Esophagus squamous epithelium (tissue), 5 donors: ENCODE results near the gene ANKRD28. TPM values are rescaled to one million over a fixed set of nuclear protein-coding genes. Genes with fewer than 3 reads are reported as not detected.

Experiments used
- DNase-seq: peaks from one replicate; lab custom pipeline; 2025; lab: John Stamatoyannopoulos, UW
- H3K27ac ChIP-seq, 4 donors: fragments of 200-600 bp; sonication (generic); one replicate each; pipeline ENCODE4 v1.5.1; 2016 to 2019; ENCODE audit warnings: mild to moderate bottlenecking in 1 of 4
- H3K27me3 ChIP-seq, 4 donors: fragments of 200-600 bp; sonication (generic); 1 replicate in 3 of 4; 2 replicates in 1 of 4; pipeline versions ENCODE4 v1.5.1 to v1.6.0; 2017 to 2021; ENCODE audit warnings: antibody characterized with exemption in 1 of 4
- H3K36me3 ChIP-seq, 3 donors: fragments of 200-600 bp; sonication (generic); one replicate each; pipeline ENCODE4 v1.5.1; 2016 to 2019
- H3K4me1 ChIP-seq, 3 donors: fragments of 200-600 bp; sonication (generic); one replicate each; pipeline ENCODE4 v1.5.1; 2017 to 2019
- H3K4me3 ChIP-seq, 4 donors: fragments of 200-600 bp; sonication (generic); 1 replicate in 3 of 4; 2 replicates in 1 of 4; pipeline ENCODE4 v1.5.1; 2016 to 2019; ENCODE audit warnings: mild to moderate bottlenecking in 2 of 4, moderate library complexity in 1 of 4
- H3K9me3 ChIP-seq, 3 donors: fragments of 200-600 bp; sonication (generic); one replicate each; pipeline ENCODE4 v1.5.1; 2016 to 2019
- CTCF ChIP-seq, 6 experiments: fragments of 450-650 bp in 4 of 6; fragments of 200-600 bp in 2 of 6; sonication (generic) in 2 of 6; IDR thresholded peaks; one replicate each; pipeline ENCODE4 v1.5.1; 2016 to 2019; ENCODE audit warnings: antibody characterized with exemption in 6 of 6, mild to moderate bottlenecking in 4 of 6, moderate library complexity in 4 of 6
- POLR2A ChIP-seq, 4 donors: fragments of 450-650 bp; IDR thresholded peaks; one replicate each; pipeline ENCODE4 v1.6.1; 2017; ENCODE audit warnings: antibody characterized with exemption in 4 of 4, mild to moderate bottlenecking in 4 of 4, moderate library complexity in 3 of 4
- WGBS, 2 donors: methylation state at CpG; one replicate each; pipeline ENCODE4 v1.1.5; 2018; 5-methylcytosine and 5-hydroxymethylcytosine counted together
- intact Hi-C: fragments of 100-400 bp; cut with DNase I; formaldehyde crosslinking; loops from one replicate; pipeline ENCODE4 v1.15.0; 2022
- total RNA-seq, 4 donors: library from RNA; depleted of rRNA; stranded (reverse); fragments of >200 nt; gene quantifications; one replicate each; pipeline ENCODE4 v1.1.0, GENCODE V29; 2016
- donor health status: DM: yes; HTN: yes; CAD: no.

The ANKRD28 gene
- total RNA-seq, 4 donors from 2014 or later = 20.8 to 49.6 (median 31.8) TPM

DNA sequence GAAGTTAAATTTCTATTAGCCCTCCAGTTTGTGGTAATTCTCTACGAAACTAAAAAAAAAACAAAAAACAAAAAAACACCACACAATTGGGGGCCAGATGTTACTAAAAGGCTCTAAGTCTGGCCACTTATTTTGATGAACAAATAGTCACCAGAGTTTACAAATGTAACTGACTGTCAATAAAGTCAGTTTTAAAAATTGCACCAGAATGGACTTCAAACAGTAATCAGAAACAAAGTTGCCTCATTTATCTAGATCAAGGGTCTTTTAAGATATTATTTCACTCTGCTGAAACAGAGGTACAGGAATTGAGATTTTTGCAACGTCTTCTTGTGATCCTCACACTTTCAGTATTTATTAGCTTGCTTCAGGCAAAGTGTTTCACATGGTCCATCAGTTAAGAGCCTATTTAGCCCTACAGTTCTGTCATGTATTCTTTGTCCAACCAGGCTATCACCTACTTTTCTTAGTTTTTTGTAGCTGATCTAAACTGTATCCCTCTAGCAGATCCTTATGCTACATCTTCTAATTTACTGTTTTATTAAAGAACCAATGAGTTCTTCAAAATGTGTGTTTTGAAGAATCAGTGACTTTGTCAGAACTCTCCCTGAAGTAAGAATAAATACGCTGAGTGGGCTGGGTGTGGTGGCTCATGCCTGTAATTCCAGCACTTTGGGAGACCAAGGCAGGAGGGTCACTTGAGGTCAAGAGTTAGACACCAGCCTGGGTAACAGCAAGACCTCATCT is 74.7 kb downstream of the ANKRD28 start:
- no peaks in the 10 kb centered on the region for H3K9me3 ChIP-seq
- H3K27me3 ChIP-seq = no peaks in the 10 kb centered on the region
- no peak overlapping the region for H3K4me3 ChIP-seq
- 54 to 63% methylated on average over 3 of the region's 3 CpGs for WGBS, 2 donors
- intact Hi-C loops = no loop called here
- H3K27ac ChIP-seq = no peak overlapping the region
- no peak for TF ChIP-seq POLR2A (IDR thresholded peaks at IDR 0.05)
- no peak for TF ChIP-seq CTCF (IDR thresholded peaks at IDR 0.05)
- peaks cover 0 to 65% (median 8%) of the 10 kb centered on the region in 3 donors for H3K36me3 ChIP-seq
- peaks cover 0 to 13% (median 0%) of the 10 kb centered on the region in 3 donors for H3K4me1 ChIP-seq
- no peak for DNase-seq

DNA sequence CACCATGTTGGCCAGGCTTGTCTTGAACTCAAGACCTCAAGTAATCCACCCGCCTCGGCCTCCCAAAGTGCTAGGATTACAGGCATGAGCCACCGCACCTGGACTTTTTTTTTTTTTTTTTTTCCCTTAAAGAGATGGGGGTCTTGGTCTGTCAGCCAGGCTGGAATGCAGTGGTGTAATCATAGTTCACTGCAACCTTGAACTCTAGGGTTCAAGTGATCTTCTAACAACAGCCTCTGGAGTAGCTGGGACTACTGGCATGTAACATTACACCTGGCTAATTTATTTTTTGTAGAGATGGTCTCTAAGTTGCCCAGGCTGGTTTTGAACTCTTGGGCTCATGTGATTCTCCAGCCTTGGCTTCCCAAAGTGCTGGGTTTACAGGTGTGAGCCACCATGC is 81.6 kb downstream of the ANKRD28 start:
- peaks cover 0 to 49% (median 3%) of the 10 kb centered on the region in 3 donors for H3K36me3 ChIP-seq
- no peaks in the 10 kb centered on the region for H3K4me1 ChIP-seq
- TF ChIP-seq CTCF (IDR thresholded peaks at IDR 0.05) = no peak
- no peak for TF ChIP-seq POLR2A (IDR thresholded peaks at IDR 0.05)
- WGBS, 2 donors = 100% methylated on average over 3 of the region's 3 CpGs
- H3K27me3 ChIP-seq = no peaks in the 10 kb centered on the region
- no peaks in the 10 kb centered on the region for H3K9me3 ChIP-seq
- DNase-seq = no peak
- no peak overlapping the region for H3K27ac ChIP-seq
- no peak overlapping the region for H3K4me3 ChIP-seq
- intact Hi-C loops = no loop called here

DNA sequence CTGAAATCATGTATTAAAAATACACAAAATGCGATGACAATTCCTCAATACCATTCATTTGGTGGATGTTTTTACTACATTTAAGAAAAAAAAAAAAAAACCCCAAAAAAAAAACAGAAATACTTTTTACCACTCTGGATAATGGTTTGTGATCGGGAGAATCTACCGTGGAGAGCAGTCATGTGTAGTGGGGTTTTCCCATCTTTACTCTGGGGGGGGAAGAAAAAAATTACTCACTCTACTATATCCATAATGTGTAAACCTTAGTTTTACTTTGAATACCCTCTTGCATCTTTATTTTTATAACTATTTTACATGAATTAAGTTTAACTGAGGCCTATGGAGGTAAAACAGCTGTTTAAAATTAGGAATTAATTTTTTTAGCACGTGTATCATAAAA is 83.3 kb downstream of the ANKRD28 start:
- H3K36me3 ChIP-seq = peaks cover 0 to 49% (median 0%) of the 10 kb centered on the region in 3 donors
- no peak overlapping the region for H3K4me3 ChIP-seq
- no peak overlapping the region for H3K27ac ChIP-seq
- H3K9me3 ChIP-seq = no peaks in the 10 kb centered on the region
- H3K27me3 ChIP-seq = no peaks in the 10 kb centered on the region
- TF ChIP-seq CTCF (IDR thresholded peaks at IDR 0.05) = no peak
- TF ChIP-seq POLR2A (IDR thresholded peaks at IDR 0.05) = no peak
- H3K4me1 ChIP-seq = no peaks in the 10 kb centered on the region
- no peak for DNase-seq
- intact Hi-C loops = no loop called here
- 68 to 87% methylated on average over 4 of the region's 4 CpGs for WGBS, 2 donors

DNA sequence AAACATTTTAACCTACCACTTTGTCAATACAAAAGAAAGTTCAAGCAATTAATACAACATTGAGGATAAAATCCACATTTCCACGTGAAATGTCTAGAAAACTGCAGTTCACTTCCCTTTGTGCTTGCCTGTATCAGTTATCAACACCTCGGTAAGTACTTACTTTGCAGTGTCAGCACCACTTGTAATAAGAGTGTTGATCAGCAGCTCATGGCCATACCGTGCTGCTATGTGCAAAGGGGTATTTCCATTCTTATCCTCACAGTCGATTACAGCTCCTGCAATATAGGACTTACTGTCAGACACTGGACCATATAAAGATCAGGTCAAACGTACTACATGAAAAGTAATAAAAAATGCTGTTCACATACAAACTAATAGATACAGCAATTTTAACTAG is 84.4 kb downstream of the ANKRD28 start:
- H3K9me3 ChIP-seq = no peaks in the 10 kb centered on the region
- TF ChIP-seq CTCF (IDR thresholded peaks at IDR 0.05) (no peak), POLR2A (IDR thresholded peaks at IDR 0.05) (no peak)
- no peaks in the 10 kb centered on the region for H3K27me3 ChIP-seq
- DNase-seq = no peak
- WGBS, 2 donors = 65 to 89% methylated on average over 5 of the region's 5 CpGs
- H3K4me1 ChIP-seq = no peaks in the 10 kb centered on the region
- no peak overlapping the region for H3K27ac ChIP-seq
- intact Hi-C loops = no loop called here
- no peak overlapping the region for H3K4me3 ChIP-seq
- peaks cover 0 to 54% (median 0%) of the 10 kb centered on the region in 3 donors for H3K36me3 ChIP-seq

DNA sequence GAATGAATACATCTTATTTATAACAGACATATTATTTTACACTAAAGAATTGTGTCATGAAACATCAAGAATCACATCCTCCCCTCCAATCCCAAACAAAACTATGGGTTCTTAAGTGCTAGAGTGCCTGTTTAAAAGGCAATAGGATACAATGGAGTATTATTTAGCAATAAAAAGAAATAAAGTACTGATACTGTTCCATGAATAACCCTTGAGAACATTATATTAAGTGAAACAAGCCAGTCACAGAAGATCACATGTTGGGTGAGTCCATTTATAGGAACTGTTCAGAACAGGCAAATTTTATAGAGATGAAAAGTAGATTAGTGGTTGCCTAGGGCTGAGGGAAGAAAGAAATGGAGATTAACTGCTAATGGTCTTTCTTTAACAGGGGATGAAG is 86.5 kb downstream of the ANKRD28 start:
- no peak overlapping the region for H3K4me3 ChIP-seq
- TF ChIP-seq CTCF (IDR thresholded peaks at IDR 0.05) (no peak), POLR2A (IDR thresholded peaks at IDR 0.05) (no peak)
- H3K27ac ChIP-seq = no peak overlapping the region
- no peaks in the 10 kb centered on the region for H3K4me1 ChIP-seq
- no peaks in the 10 kb centered on the region for H3K27me3 ChIP-seq
- DNase-seq = no peak
- intact Hi-C loops = no loop called here
- no peaks in the 10 kb centered on the region for H3K9me3 ChIP-seq
- peaks cover 0 to 74% (median 7%) of the 10 kb centered on the region in 3 donors for H3K36me3 ChIP-seq
